ENCODE results near the gene ITPK1. TPM values are rescaled to one million over a fixed set of nuclear protein-coding genes. Genes with fewer than 3 reads are reported as not detected.

ITPK1 gene
- total RNA-seq, 1 donor from 2014 or later, result 43.0 TPM

DNA sequence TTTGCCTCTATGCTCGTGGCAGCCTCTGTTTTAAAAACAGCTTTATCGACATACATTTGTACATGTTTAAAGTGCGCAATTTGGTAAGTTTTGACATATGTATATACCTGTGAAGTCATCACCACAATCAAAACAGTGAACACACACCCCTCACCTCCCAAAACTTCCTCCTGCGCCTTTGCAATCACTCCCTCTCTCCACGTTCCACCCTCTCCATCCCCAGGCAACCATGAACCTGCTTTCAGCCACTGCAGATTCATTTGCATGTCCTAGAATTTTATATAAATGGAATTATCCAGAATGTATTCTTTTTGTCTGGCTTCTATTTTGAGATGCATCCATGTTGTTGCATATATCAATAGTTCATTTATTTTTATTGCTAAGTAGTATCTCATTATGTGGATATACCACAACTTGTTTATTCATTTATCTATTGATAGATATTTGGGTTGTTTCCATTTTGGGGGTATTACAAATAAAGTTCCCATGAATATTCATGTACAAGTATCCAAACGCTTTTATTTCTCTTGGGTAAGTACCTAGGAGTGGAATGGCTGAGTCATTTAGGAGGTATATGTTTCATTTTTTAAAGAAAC lies 208.3 kb downstream of the ITPK1 start:
- ChIA-PET POLR2A (no interaction called here), CTCF (no interaction called here)
- no peak for ATAC-seq (ENCODE audit: low read depth)
- Mint-ChIP-seq H3K27me3 (peaks cover 24% of the 10 kb centered on the region), H3K36me3 (ENCODE audit: low read depth) (no peaks in the 10 kb centered on the region), H3K4me3 (no peak overlapping the region), H3K27ac (no peak overlapping the region), H3K4me1 (no peaks in the 10 kb centered on the region), H3K9me3 (no peaks in the 10 kb centered on the region)
- no peak for DNase-seq
- TF ChIP-seq, protein P1, sequence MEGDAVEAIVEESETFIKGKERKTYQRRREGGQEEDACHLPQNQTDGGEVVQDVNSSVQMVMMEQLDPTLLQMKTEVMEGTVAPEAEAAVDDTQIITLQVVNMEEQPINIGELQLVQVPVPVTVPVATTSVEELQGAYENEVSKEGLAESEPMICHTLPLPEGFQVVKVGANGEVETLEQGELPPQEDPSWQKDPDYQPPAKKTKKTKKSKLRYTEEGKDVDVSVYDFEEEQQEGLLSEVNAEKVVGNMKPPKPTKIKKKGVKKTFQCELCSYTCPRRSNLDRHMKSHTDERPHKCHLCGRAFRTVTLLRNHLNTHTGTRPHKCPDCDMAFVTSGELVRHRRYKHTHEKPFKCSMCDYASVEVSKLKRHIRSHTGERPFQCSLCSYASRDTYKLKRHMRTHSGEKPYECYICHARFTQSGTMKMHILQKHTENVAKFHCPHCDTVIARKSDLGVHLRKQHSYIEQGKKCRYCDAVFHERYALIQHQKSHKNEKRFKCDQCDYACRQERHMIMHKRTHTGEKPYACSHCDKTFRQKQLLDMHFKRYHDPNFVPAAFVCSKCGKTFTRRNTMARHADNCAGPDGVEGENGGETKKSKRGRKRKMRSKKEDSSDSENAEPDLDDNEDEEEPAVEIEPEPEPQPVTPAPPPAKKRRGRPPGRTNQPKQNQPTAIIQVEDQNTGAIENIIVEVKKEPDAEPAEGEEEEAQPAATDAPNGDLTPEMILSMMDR (IDR thresholded peaks at IDR 0.05), result no peak
- intact Hi-C loops (cut with micrococcal nuclease), result no loop called here

GRCh38 chr14:92906823-92907222 lies 208.9 kb downstream of the ITPK1 start:
- ATAC-seq (ENCODE audit: low read depth) (no peak), DNase-seq (no peak)
- no peak overlapping the region for H3K27ac Mint-ChIP-seq
- ChIA-PET POLR2A (no interaction called here), CTCF (no interaction called here)
- H3K4me1 Mint-ChIP-seq, result no peaks in the 10 kb centered on the region
- peaks cover 25% of the 10 kb centered on the region for H3K27me3 Mint-ChIP-seq
- intact Hi-C loops (cut with micrococcal nuclease), result no loop called here
- no peaks in the 10 kb centered on the region for H3K9me3 Mint-ChIP-seq
- H3K4me3 Mint-ChIP-seq, result no peak overlapping the region
- no peaks in the 10 kb centered on the region for H3K36me3 Mint-ChIP-seq (ENCODE audit: low read depth)
- TF ChIP-seq, protein P1 (IDR thresholded peaks at IDR 0.05), result no peak

DNA sequence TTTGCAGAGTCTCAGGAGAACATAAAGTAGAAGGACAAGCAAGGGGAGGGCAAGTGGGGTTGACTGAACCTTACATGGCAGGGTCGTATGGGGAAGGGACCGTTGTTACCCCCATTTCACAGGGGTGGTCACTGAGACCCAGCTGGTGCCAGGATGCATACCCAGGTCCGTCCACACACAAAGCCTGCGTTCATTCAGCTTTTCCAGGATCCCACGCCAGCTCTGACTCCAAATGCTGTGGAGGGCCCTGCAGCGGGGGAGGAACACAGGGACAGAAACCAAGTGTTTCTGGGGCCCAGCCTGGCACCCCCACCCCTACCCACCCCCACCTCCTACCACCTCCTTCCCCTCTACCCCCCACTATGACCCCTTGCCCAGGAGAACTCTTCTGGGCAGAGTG lies 209.3 kb downstream of the ITPK1 start:
- no peaks in the 10 kb centered on the region for H3K9me3 Mint-ChIP-seq
- no peaks in the 10 kb centered on the region for H3K36me3 Mint-ChIP-seq (ENCODE audit: low read depth)
- POLR2A ChIA-PET, result no interaction called here
- CTCF ChIA-PET, result no interaction called here
- H3K27me3 Mint-ChIP-seq, result peaks cover 25% of the 10 kb centered on the region
- no peaks in the 10 kb centered on the region for H3K4me1 Mint-ChIP-seq
- TF ChIP-seq, protein P1 (IDR thresholded peaks at IDR 0.05), result no peak
- intact Hi-C loops (cut with micrococcal nuclease), result no loop called here
- no peak overlapping the region for H3K27ac Mint-ChIP-seq
- DNase-seq (no peak), ATAC-seq (ENCODE audit: low read depth) (no peak)
- no peak overlapping the region for H3K4me3 Mint-ChIP-seq

GRCh38 chr14:92905667-92906066 lies 210.1 kb downstream of the ITPK1 start:
- no peak for ATAC-seq (ENCODE audit: low read depth)
- TF ChIP-seq, protein P1 (IDR thresholded peaks at IDR 0.05), result no peak
- H3K27me3 Mint-ChIP-seq, result peaks cover 27% of the 10 kb centered on the region

GRCh38 chr14:92903359-92903758 lies 212.4 kb downstream of the ITPK1 start:
- H3K4me3 Mint-ChIP-seq, result no peak overlapping the region
- TF ChIP-seq, protein P1 (IDR thresholded peaks at IDR 0.05), result no peak
- POLR2A ChIA-PET, result no interaction called here

More at GRCh38 chr14:92905667-92906066, 210.1 kb downstream of the ITPK1 start:
- DNase-seq, result no peak
- H3K4me3 Mint-ChIP-seq, result no peak overlapping the region
- H3K9me3 Mint-ChIP-seq, result no peaks in the 10 kb centered on the region
- no peak overlapping the region for H3K27ac Mint-ChIP-seq
- ChIA-PET CTCF (no interaction called here), POLR2A (no interaction called here)
- no peaks in the 10 kb centered on the region for H3K4me1 Mint-ChIP-seq
- no peaks in the 10 kb centered on the region for H3K36me3 Mint-ChIP-seq (ENCODE audit: low read depth)
- intact Hi-C loops (cut with micrococcal nuclease), result no loop called here

More at GRCh38 chr14:92903359-92903758, 212.4 kb downstream of the ITPK1 start:
- peaks cover 27% of the 10 kb centered on the region for H3K27me3 Mint-ChIP-seq
- ATAC-seq (ENCODE audit: low read depth), result no peak
- no peaks in the 10 kb centered on the region for H3K9me3 Mint-ChIP-seq
- no peak for DNase-seq
- no peak overlapping the region for H3K27ac Mint-ChIP-seq
- intact Hi-C loops (cut with micrococcal nuclease), result no loop called here
- CTCF ChIA-PET, result no interaction called here
- no peaks in the 10 kb centered on the region for H3K36me3 Mint-ChIP-seq (ENCODE audit: low read depth)
- no peaks in the 10 kb centered on the region for H3K4me1 Mint-ChIP-seq

Data from activated B cell treated with CpG ODN at 0.5 μM for 24 hours (primary cell).